Stimulated activated CD4-positive, alpha-beta T cell treated with anti-CD3 and anti-CD28 coated beads, Interleukin-4, amount 100 ng/mL, for 48 hours (primary cell): ENCODE results near the gene SEZ6L.
A peak's percentile ranks its signal among the peaks of the same experiment; 100 is the strongest.
"Not testable (repeated sequence)": the region's sequence is repeated elsewhere in the genome, so short reads cannot be mapped to it uniquely, and the experiment has no call there.

Experiments used
- DNase-seq, 2 donors: peaks; one replicate each; pipeline ENCODE4 v3.0.0-alpha.2; 2020; ENCODE audit warnings: low read depth in 2 of 2

SEZ6L gene

DNA sequence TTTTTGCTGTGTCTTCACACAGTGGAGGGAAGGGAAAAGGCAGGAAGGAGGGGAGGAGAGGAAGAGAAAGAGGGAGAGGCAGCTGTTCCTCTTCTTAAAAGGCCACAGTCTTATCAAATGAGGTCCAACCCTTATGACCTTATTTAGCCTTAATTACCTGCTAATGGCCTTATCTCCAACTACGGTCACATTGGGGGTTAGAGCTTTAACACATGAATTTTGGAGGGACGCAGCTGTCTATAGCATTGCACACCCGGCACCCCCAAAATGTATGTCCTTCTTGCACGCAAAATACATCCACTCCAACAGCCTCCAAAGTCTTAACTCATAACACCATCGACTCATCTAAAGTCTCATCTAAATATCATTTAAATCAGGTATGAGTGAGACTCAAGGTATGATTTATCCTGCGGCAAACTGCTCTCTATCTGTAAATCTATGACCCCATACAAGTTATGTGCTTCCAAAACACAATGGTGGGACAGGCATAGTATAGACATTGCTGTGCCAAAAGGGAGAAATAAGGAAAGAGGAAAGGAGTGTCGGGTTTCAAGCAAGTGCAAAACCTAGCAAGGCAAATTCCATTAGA is 214.8 kb downstream of the SEZ6L start:
- DNase-seq = no peak

DNA sequence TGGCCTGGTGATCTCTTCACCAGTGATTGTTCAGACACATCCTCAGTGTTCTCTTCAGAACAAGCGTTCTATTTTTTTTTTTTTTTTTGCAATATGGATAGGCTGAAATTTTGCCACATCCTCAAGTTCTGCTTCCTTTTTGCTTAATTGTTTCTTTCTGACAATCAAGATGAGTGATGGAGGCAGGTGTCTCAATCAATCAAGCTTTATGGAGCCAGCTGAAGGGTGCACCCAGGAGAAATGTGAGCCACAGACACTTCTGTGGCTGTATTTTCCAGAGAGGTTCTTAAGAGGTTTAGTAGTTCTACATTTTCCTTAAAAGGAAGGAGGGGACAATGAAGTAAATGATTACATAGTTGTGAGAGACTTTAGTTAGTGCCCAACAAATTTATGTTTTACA is 215.9 kb downstream of the SEZ6L start:
- no peak for DNase-seq

DNA sequence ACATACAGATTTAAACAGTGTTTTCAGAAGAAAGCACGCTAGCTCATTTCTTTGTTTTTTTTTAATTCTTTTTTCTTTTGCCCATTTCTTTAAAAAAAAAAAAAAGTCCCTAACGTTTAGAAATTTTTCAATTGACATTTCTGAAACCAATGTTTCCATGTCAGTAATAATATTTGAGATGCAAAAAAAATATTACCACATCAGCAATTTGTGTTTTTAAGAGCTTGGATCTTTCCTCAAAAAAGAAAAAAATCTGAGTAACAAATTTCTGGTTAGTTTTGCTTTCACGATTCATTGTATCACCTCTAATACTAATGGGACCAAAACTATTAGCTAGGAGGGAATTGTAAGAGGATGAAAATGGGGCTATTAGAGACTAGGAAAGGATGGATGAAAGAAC is 219.9 kb downstream of the SEZ6L start:
- no peak for DNase-seq

DNA sequence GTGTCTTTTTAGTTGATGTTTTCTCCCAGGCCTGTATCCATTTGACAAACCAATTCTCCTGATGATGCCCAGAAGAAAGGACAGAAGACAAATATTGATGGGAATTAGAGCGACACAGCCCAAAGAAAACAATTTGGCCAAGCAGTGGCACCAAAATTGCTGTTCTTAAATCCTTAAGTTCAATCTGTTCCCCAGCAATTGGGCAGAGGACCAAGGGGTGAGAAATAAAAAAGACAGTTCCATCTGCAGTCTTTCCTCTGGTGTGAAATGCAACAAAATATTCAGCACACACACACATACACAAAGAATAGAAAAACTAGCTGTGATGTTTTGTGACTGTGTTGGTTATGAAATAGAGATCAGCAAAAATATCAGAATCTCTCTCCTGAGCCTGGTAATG is 221.8 kb downstream of the SEZ6L start:
- no peak for DNase-seq

DNA sequence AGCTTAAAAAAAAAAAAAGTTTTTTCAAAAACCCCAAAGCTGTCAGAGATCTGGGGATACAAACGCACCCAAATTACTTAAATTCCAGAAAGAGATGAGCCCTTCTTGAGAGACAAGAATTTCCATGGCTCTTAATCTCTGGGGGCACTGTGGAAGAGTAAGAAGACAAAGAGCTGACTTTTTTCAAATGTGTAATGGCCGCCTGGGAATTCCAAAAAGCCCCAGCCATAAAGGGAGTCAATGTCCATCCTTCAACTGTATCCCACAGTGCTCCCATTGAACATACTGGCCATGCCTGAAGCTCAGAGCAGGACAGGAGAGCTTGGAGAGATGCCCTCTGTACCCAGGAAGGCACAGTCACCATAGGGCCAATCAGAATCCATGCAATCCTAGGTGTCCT is 222.4 kb downstream of the SEZ6L start:
- no peak for DNase-seq

DNA sequence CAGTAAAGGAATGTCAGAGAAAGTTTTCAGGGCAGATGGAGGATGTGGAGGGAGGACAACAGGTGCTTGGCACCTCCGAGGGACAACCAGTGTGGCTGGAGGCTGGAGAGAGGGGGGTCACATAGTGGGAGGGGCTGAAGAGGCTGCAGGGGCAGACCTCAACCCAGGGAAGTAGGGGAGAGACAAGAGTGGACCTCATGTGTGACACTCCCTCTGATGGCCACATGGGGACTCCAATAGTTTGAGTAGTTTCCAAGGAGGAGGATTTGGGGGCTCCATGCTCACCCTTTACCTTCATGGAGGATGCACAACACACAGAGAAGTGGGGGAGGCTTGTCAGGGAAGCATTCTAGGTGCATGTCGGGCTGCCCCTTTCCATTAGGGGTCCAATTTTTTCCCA is 224.7 kb downstream of the SEZ6L start:
- no peak for DNase-seq

DNA sequence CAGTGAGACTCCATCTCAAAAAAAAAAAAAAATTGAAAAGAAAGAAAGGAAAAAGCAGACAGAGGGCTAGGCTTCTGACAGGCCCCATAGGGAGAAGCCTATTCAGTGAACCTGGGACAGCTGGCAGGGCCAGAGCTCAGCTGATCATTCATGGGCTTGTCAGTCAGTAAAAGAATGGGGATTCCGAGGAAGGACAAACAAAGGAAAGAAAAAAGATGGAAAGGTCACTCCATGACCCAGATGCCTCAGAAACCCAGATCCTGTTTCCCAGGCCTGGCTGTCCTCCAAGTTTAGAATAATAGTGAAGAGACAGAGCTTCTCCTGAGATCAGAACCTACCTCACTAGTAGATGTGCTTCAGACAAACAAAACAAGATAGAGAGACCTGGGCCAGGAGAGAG is 225.5 kb downstream of the SEZ6L start:
- DNase-seq = no peak

DNA sequence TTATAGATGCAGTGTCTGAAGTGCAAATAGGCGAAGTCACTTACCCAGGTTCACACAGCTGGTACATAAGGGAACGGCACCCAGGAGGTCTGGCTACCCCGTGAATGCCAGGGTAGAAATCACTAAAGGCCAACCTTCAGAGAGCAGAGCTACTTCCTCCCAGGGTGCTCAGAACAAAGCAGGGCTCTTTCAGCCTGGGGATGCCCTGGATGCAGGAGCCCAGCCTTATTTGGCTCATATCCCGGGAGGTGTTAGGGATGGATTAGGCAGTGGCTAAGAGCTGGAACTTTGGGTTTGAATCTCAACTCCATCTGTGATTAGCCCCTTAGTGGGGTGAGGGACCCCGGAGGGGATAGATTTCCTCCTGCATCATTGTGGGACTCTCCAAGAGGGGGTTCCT is 226.7 kb downstream of the SEZ6L start:
- DNase-seq = no peak

DNA sequence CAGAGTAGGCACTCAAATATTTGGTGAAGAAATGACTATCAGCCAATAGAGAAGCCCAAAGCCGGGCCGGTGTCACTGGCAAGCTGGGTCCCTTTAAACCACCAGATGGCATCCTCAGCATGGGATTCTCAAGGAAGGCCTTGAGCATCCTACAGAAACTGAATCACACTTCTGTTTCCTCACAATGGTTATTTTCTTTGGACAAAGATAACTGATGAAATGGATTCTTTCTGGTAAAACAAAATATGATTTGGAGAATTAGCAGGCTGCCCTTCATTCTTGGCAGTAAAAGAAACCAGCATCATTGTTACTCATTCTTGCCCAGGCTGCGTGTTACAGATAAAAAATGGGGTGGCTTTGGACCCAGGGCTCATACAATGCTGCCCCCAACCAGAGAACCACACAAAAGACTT is 229.5 kb downstream of the SEZ6L start:
- peak; percentile 38 to 42 for DNase-seq

DNA sequence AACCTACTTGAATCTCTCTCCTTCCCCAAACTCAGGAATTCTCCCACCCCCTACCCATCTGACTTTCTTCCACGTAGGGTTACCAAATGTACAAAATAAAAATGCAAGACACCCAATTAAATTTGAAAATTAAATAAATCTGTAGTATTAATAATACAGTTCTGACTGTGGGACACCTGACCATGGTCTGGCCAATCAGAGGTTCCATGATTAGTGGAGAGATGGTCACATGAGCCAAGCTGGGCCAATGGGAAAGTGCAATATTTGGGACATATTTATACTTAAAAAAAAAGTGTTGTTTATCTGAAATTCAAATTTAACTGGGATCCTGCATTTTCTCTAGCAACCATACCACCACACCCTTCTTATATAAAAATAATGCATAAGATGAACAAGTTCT is 230.0 kb downstream of the SEZ6L start:
- DNase-seq = no peak

DNA sequence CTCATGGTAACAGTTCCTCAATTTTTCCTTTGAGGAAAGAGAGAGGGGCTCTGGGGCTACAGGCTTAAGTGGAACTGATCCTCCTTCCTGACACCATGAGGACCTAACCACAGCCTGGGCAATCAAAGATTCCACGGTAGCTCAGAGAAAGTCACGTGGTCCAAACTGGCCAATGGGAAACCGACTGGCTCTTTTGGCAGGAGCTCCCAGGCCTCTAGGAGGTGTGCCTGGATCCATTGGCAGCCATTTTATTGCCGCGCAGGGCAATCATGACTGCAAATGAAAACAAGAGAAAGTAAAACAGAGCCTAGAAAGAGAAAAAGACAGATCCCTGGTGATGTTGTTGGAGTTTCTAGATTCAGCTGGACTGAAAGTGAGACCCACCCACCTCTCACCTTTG is 232.5 kb downstream of the SEZ6L start:
- DNase-seq = no peak

DNA sequence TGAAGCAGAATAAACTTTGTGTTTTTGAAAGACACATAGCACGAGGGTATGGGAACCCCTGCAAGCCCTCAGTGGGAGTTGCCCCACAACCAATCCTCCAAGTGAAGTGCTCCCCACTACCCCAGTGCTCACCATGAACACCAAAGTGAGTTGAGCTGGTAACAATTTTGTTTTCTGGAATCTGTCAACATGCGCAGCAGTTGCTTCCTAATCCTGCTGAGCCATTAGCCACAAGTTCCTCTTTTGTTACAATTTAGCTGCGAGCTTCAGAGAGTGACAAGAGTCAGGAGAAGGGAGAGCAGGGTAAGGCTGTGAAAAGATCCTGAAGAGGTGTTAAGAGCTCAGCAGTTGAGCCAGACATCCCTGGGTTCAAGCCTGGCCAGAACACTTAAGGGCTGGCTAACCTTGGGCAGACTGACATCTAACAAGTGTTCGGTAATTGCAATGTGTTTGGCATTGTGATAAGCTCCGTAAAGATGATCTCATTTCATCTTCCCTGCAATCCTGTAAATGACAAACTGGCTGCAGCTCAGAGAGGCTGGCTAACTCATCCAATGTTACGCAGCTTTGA is 235.7 kb downstream of the SEZ6L start:
- DNase-seq = no peak

DNA sequence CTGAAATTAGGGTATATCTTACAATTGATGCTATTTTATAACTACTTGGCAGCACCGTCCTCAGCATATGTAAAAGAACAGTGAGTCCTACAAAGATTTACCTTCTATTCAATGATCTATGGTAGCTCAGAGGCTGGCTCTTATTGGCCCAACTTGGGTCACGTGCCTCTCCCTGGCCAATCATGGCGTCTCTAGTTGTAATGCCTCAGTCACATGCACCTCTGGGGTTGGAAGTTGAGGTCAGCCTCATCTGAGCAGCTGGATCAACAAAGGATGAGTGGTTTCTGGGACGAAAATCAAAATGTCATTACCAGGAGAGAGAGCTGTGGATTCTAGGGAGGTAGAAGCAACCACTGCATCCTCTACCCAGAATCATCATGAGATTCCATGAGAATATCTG is 236.9 kb downstream of the SEZ6L start:
- no peak for DNase-seq

DNA sequence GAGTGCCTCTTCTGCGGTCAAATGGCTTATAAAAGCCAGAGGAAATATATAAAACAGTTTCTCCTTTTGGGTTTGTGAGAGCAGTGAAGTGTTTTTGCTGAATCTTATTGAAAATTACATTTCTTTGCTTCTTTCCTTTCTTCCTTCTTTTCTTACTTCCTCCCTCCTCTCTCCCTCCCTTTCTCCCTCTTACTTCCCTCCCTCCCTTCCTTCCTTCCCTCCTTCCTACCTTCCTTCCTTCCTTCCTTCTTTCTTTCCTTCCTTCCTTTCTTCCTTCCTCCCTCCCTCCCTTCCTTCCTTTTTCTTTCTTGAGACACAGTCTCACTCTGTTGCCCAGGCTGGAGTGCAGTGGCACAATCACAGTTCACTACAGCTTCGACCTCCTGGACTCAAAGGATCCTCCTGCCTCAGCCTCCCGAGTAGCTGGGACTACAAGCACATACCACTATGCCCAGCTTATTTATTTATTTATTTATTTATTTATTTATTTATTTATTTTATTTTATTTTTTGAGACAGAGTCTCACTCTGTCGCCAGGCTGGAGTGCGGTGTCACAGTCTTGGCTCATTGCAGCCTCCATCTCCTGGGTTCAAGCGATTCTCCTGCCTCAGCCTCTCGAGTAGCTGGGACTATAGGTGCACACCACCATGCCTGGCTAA is 239.4 kb downstream of the SEZ6L start:
- DNase-seq = not testable (repeated sequence)

DNA sequence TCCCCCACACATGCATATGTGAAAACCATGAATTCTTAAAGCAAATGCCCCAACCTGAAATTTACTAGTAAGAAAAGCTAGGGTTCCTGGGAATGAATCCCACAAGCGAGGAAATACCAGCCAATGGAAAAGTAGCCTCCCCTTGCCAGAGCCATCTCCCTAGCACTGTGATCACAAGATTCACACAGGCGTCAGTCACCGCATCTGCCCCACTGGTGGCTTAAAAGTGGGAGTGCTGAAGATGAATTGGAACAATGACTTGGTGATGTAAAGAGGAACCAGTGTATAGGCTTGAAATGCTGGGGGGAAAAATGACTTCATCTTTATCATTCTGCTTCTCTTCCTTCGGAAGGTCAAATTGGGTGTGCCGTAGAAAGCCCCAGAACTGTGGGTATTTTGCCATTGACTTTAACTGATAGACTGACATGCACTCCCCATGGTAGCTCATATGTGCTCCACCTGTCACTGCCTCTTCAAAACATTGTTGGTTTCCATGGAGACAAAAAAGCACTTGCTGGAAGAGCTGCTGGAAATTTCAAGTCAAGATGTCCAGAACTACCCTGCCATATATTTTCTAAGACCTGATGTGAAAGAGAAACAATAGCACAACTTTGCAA is 240.6 kb downstream of the SEZ6L start:
- no peak for DNase-seq

DNA sequence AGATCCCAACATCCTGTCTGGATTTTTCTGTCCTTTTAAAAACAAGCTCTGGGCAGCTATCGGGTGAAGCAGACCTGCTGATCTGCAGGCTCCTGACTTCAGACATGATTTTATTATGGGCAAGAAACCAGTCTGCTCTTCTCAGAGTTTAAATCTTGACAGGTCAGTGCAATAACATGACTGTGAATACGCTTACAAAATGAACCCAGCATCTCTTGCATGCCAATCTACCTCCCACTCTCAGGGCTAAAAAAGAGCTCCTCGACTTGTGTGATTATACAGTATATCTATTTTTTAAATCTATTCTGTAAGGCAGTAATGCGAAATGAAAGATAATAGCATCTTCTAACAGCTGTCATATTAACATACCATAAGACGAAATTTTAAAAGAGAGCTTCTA is 241.1 kb downstream of the SEZ6L start:
- no peak for DNase-seq

DNA sequence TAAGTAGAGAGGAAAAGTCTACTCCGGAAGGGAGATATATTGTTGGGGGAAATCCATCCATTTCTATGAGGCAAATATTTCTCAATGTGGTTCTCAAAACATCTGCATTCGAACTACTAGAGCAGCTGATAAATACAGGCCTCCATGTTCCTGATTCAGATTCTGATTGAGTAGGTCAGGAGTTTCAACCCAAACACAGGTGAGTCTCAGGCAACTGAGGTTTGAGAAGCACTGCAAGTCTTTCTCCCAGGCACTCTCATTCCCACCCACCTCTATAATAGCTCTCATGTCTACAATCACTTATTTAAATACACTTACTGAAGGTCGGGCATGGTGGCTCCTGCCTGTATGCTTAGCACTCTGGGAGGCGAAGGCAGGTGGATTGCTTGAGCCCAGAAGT is 245.1 kb downstream of the SEZ6L start:
- DNase-seq = no peak

DNA sequence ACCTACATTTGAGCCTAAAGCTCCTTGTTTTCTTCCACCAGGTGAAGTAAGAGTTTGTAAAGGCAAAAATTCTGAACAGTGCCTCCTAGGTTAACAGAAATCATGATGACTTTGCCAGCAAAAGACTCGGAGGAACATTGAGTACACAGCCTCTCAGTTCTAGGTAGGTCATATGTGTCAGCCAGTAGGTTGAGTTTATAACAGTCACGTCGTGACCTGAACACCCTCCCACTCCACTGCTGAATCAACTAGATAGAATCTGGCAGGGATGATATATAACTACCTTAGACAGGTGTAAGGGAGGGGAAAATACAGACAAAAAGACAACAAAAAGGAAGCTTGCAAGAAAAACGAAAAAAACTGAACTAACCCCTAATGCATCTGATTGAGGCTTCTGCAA is 247.0 kb downstream of the SEZ6L start:
- DNase-seq = no peak

DNA sequence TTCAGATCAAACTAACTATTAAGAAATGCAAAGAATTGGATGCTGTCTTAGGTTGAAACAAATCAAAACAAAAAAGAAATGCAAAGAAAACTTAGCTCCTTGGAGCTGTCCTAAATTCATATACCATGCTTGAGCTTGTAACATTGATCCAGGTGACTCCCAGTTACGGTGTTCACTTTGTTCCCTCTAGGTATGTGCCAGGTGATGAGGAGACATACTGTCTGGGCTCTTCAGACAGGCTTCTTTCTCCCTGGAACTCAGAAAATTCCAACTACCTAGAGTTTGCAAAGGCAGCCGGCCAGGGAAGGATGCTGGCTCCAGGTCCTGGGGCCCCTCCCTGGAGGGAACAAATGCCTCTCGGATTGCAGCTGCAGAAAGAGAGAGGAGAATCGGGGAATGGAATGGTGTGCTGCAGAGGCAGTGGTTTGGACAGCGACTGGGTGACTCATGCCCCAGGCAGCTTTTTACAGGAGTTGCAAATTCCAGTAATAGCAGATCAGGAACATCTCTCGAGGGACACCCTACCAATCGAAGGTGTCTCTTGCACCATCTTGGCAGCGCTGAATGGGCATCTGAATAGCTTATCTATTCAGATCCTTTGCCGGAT is 247.5 kb downstream of the SEZ6L start:
- no peak for DNase-seq

DNA sequence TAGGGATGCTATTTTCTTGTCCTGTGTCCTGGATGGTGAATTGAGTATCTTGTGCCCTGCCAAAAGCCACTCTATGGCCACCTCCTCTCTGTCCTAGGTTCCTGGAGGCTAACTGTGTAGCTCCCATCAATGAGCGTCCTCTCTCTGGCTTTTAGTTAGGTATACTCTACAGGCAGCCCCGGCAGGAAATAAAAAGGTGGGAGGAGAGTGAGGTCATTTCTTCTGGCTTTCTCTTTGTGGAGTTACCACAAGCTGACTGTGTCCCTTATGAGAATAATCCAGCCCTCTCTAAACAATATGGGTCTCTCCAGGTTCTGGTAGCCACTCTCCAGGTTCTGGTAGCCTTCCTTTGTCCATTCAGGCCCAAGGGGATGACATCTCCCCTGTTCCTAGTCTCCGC is 248.1 kb downstream of the SEZ6L start:
- DNase-seq = no peak

DNA sequence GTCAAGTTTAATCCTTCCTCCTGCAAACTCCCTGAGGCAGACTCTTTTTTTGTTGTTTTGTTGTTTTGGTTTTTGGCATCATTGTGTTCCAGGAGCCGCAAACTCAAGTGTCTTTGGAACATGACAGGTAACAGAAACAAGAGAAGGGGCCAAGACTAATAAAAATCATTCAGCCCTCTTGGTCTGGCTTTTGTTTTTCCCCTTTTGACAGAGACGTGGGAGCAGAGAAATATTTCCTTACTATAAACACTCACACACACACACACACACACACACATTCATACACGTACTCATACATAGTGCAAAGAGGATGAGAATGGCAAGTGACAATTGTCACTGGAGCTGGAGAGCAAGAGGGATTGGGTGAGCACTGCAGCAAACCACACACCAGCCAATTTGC is 249.4 kb downstream of the SEZ6L start:
- DNase-seq = no peak

DNA sequence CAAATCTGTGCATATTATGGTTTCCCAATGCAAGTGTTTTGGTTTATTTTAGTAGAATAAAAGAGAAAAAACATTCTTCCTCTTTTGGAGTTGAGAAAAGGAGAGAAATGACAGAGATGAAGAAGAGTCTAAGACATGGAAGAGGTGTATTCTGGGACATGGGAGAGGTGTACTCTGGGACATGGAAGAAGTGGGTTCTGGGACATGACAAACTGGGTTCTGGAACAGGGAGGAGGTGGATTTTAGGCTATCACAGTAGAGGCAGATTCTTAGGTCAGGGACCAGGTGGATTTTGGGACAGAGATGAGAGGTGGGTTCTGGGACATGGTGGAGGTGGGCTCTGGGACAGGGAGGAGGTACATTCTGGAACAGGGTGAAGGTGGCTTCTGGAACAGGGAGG is 257.7 kb downstream of the SEZ6L start:
- no peak for DNase-seq
